ENCODE measurements around the gene SERPINB6.
"Not testable (repeated sequence)": the region's sequence is repeated elsewhere in the genome, so short reads cannot be mapped to it uniquely, and the experiment has no call there.

The SERPINB6 gene

DNA sequence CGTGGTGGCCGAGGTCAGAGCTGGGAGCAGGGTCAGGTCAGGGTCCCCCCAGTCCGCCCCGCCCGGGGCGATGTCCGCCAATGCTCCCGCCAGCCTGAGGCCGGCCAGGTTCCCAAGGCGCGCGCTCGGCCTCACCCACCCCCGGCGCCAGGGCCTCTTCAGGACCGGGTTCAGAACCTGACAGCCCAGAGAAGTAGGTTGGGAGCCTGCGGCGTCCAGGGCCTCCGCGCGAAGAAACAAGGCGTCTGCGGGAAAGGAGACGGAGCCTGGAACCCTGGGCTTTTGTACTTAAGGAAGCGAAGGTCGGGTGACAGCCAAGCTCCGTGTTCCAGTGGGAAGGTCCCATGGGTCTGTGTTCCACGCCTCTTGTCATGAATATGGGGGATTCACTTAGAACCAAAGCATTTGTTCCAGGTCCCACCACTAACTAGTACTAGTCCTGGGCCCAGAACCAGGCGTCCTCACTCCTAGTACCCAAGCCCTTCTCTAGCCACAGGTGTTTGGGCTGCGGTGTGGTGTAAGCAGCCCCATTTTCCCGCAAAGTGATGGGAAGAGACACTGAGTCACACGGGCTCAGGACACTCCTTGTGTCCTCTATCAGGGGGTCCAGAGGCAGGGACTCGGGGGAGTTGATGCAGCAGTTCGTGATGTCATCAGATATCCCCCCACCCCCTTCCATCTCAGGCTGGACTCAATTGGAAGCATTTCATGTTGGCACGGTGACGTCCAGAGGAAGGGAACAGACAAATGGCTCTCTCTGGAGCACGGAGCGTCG, 67.8 kb downstream of the SERPINB6 start:
- H3K4me3 ChIP-seq (ENCODE audit: low read depth, low read length); DNase-seq; H3K36me3 ChIP-seq; H3K4me1 ChIP-seq; H3K27me3 ChIP-seq; H3K9me3 ChIP-seq: not testable (repeated sequence)

DNA sequence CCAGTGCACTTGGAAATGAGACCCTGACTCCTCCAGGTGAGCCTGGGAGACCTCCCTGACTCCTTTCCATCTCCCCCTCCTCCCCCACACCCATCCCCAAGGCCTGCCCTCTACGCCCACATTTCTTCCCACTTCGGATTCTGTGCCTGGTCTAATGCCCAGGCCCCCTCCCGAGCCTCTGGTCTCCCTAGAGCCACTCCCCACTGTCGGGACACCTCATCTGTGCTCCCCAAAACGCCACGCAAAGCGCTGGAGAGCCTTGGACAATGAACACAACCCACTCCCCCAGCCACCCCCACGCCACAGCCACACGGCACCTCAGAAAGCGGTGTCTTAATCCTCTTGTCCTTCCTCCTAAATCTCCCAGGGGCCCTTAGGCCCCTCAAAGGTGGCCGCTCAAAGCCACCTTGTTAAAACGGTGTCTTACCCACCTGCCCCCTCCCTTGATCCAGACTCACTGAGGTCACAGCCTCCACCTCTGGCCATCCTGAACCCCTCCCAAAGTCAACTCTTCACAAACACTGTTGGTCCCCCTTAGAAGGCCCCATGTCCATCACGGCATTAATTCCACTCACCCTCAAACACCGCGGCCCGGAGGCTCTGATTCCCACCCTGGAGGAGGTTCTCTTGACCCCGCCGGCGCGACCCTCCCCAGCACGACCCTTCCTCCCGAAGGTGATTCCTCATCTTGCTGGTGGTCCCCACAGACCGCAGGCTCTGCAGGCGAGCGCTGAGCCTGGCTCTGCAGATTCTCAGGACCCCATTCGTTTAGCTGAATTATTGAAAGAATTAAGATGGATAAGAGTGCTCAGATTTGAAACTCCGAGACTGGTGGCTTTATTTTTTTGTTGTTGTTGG, 69.5 kb downstream of the SERPINB6 start:
- H3K36me3 ChIP-seq; DNase-seq; H3K27me3 ChIP-seq; H3K4me1 ChIP-seq; H3K9me3 ChIP-seq; H3K4me3 ChIP-seq (ENCODE audit: low read depth, low read length): not testable (repeated sequence)

DNA sequence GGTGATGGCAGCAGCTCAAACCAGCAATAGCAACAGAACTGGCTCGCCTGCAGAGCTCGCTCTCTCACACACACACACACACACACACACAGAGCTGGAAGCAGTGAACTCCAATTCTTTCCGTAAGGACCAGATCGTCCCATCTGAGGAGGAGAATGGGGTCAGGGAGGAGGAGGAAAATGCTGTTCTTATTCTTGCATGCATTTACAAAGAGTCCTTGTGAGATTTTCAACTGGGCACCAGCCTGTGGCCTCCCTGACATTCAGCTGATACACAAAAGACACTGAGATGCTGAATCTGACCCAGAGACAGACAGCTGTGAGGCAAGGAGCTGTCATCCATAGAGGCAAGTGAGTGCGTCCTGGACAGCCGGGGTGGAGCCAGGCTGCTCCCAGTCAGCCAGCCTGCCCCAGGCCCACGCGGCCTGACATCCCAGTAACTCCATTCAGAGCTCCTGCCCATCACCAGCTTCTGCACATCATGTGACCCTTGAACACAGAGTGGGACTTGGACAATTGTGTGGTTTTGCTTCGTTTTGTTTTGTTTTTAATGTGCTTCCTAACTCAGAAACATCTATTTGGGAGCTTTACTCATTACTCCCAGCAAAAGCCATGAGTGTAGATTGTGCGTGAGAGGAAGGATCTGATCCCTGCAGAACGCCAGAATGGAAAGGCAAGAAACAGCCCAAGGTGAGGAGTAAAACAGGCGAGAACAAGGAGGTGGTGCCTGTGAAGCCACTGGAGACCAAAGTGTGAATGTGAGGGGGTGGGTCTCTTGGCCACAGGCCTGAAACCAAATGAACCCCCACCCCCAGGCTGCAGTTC, 70.3 kb downstream of the SERPINB6 start:
- no peak overlapping the region for H3K4me3 ChIP-seq (ENCODE audit: low read depth, low read length)
- no peaks in the 10 kb centered on the region for H3K27me3 ChIP-seq
- H3K9me3 ChIP-seq = no peaks in the 10 kb centered on the region
- DNase-seq = no peak
- TF ChIP-seq, protein P1, sequence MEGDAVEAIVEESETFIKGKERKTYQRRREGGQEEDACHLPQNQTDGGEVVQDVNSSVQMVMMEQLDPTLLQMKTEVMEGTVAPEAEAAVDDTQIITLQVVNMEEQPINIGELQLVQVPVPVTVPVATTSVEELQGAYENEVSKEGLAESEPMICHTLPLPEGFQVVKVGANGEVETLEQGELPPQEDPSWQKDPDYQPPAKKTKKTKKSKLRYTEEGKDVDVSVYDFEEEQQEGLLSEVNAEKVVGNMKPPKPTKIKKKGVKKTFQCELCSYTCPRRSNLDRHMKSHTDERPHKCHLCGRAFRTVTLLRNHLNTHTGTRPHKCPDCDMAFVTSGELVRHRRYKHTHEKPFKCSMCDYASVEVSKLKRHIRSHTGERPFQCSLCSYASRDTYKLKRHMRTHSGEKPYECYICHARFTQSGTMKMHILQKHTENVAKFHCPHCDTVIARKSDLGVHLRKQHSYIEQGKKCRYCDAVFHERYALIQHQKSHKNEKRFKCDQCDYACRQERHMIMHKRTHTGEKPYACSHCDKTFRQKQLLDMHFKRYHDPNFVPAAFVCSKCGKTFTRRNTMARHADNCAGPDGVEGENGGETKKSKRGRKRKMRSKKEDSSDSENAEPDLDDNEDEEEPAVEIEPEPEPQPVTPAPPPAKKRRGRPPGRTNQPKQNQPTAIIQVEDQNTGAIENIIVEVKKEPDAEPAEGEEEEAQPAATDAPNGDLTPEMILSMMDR (IDR thresholded peaks at IDR 0.05; ENCODE audit: low read depth, low read length) = no peak
- no peaks in the 10 kb centered on the region for H3K4me1 ChIP-seq
- no peaks in the 10 kb centered on the region for H3K36me3 ChIP-seq

DNA sequence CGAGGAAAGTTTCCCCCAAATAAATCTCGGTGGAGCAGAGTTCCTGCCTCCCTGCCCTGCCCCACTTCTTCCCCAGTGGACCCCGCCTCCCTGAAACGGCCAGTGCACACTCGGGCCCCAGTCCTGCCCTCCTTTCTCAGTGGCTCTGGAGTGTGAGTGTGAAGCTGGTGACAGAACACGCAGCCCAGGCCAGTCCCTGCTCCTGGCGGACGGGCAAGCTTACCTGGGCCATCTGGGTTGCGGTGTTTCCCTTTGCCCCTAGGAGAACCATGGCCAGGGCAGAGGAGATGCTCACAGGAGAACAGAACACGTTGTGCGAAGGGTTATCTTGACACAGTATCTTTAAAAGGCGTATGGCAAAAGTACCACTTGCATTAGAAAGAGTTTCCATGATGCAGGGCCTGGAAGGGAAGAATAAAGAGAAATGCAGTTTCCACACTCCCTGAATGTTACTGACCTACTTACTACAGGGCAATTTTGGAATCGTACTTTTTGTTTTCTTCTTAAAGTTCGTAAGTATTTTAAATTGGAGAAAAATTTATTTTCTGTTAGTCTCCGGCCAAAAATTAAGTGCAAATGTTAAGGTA, 71.1 kb downstream of the SERPINB6 start:
- TF ChIP-seq, protein P1 (IDR thresholded peaks at IDR 0.05; ENCODE audit: low read depth, low read length) = no peak

DNA sequence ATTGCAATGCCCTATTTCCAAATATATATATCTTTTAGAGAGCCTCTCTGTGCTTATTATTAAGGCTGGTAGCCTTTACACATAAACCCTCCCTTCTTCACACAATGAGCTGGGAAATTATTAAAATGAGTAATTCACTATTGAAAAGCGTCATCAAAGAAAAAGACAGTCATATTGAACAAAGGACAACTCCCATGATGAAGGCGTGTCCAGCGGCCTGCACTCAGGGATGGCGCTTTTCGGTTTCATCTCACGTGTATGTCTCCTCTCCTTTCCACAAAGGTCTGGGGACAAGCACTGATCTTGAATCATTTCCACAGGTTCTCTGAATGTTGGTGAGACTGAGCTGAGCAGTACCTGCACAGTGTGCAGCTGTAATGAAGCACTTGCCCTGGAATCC, 71.8 kb downstream of the SERPINB6 start:
- Histone ChIP-seq H3K36me3 (no peaks in the 10 kb centered on the region), H3K4me3 (ENCODE audit: low read depth, low read length) (no peak overlapping the region), H3K4me1 (no peaks in the 10 kb centered on the region), H3K9me3 (no peaks in the 10 kb centered on the region), H3K27me3 (no peaks in the 10 kb centered on the region)
- no peak for DNase-seq
- TF ChIP-seq, protein P1 (IDR thresholded peaks at IDR 0.05; ENCODE audit: low read depth, low read length) = no peak

More for the DNA sequence above, 71.1 kb downstream of the SERPINB6 start:
- no peaks in the 10 kb centered on the region for H3K9me3 ChIP-seq
- H3K27me3 ChIP-seq = no peaks in the 10 kb centered on the region
- no peaks in the 10 kb centered on the region for H3K4me1 ChIP-seq
- no peak overlapping the region for H3K4me3 ChIP-seq (ENCODE audit: low read depth, low read length)
- no peak for DNase-seq
- H3K36me3 ChIP-seq = no peaks in the 10 kb centered on the region

Measured in BE2C (cell line).